Mesenchymal stem cell (in vitro differentiated cells and primary cell): Measurements from ENCODE around the gene APOA5.
A peak's percentile ranks its signal among the peaks of the same experiment; 100 is the strongest.

Experiments used
- DNase-seq: peaks from one replicate; pipeline ENCODE4 v3.0.0-alpha.2; 2013
- H2AFZ ChIP-seq: one replicate; pipeline ENCODE4 v1.6.1; 2013; ENCODE audit warnings: low read depth, mild to moderate bottlenecking, control low read depth, inconsistent platforms, low read length, moderate library complexity
- H2AK5ac ChIP-seq: 2 replicates; pipeline ENCODE4 v1.6.1; 2013; ENCODE audit warnings: low read length, moderate library complexity, mild to moderate bottlenecking, inconsistent platforms; ENCODE audit not compliant: severe bottlenecking
- H2BK120ac ChIP-seq: one replicate; pipeline ENCODE4 v1.6.1; 2013; ENCODE audit warnings: low read depth, mild to moderate bottlenecking, inconsistent platforms, low read length, moderate library complexity
- H2BK12ac ChIP-seq, 2 experiments: one replicate each; pipeline ENCODE4 v1.6.1; 2013; ENCODE audit warnings: inconsistent platforms in 2 of 2, low read length in 2 of 2, mild to moderate bottlenecking in 2 of 2, moderate library complexity in 2 of 2, control low read depth in 1 of 2
- H2BK15ac ChIP-seq: one replicate; pipeline ENCODE4 v1.6.1; 2013; ENCODE audit warnings: mild to moderate bottlenecking, low read depth, inconsistent platforms; ENCODE audit not compliant: poor library complexity, severe bottlenecking
- H2BK5ac ChIP-seq: 2 replicates; pipeline ENCODE4 v1.6.1; 2013; ENCODE audit warnings: low read depth, mild to moderate bottlenecking, low read length, control low read depth, inconsistent platforms; ENCODE audit not compliant: poor library complexity, severe bottlenecking
- H3K14ac ChIP-seq, 2 experiments: one replicate each; pipeline ENCODE4 v1.6.1; 2013; ENCODE audit warnings: inconsistent platforms in 2 of 2, low read length in 2 of 2, control low read depth in 1 of 2, mild to moderate bottlenecking in 1 of 2, moderate library complexity in 1 of 2
- H3K18ac ChIP-seq, 2 experiments: one replicate each; pipeline ENCODE4 v1.6.1; 2013; ENCODE audit warnings: inconsistent platforms in 2 of 2, low read length in 2 of 2, control low read depth in 1 of 2, low read depth in 1 of 2, mild to moderate bottlenecking in 1 of 2
- H3K23ac ChIP-seq, 2 experiments: one replicate each; pipeline ENCODE4 v1.6.1; 2013; ENCODE audit warnings: inconsistent platforms in 2 of 2, low read length in 2 of 2, mild to moderate bottlenecking in 2 of 2, moderate library complexity in 2 of 2, control low read depth in 1 of 2
- H3K27ac ChIP-seq: 2 replicates; pipeline ENCODE4 v1.5.1; 2013; ENCODE audit warnings: mild to moderate bottlenecking, moderate library complexity, low read length, control low read depth, inconsistent platforms; ENCODE audit not compliant: poor library complexity, severe bottlenecking
- H3K27me3 ChIP-seq, 2 experiments: 2 replicates each; pipeline versions ENCODE4 v1.6.1 to v1.7.0; 2013; ENCODE audit warnings: low read length in 2 of 2, mild to moderate bottlenecking in 2 of 2, moderate library complexity in 2 of 2, control low read depth in 1 of 2, inconsistent platforms in 1 of 2; ENCODE audit not compliant: control insufficient read depth in 1 of 2, insufficient read depth in 1 of 2
- H3K36me3 ChIP-seq, 2 experiments: 2 replicates each; pipeline versions ENCODE4 v1.6.1 to v1.7.0; 2013; ENCODE audit warnings: low read length in 2 of 2, control low read depth in 1 of 2, inconsistent platforms in 1 of 2, low read depth in 1 of 2, mild to moderate bottlenecking in 1 of 2; ENCODE audit not compliant: insufficient read depth in 2 of 2, control insufficient read depth in 1 of 2
- H3K4ac ChIP-seq, 2 experiments: one replicate each; pipeline ENCODE4 v1.6.1; 2013; ENCODE audit warnings: inconsistent platforms in 2 of 2, low read length in 2 of 2, mild to moderate bottlenecking in 2 of 2, moderate library complexity in 2 of 2, control low read depth in 1 of 2, low read depth in 1 of 2
- H3K4me1 ChIP-seq: 2 replicates; pipeline ENCODE4 v1.6.1; 2013; ENCODE audit warnings: low read depth, low read length, control low read depth; ENCODE audit not compliant: control insufficient read depth, insufficient read depth
- H3K4me2 ChIP-seq: 2 replicates; pipeline ENCODE4 v1.6.1; 2013; ENCODE audit warnings: low read length, mild to moderate bottlenecking, inconsistent platforms; ENCODE audit not compliant: poor library complexity, severe bottlenecking
- H3K4me3 ChIP-seq, 2 experiments: 2 replicates each; pipeline versions ENCODE4 v1.5.1 to v1.7.0; 2013; ENCODE audit warnings: low read length in 2 of 2, mild to moderate bottlenecking in 2 of 2, control low read depth in 1 of 2, low read depth in 1 of 2; ENCODE audit not compliant: insufficient read depth in 1 of 2
- H3K79me1 ChIP-seq: replicated peaks from 2 replicates; pipeline ENCODE4 v1.6.1; 2013; ENCODE audit warnings: mild to moderate bottlenecking, control low read depth, low read length, inconsistent platforms; ENCODE audit not compliant: poor library complexity, severe bottlenecking
- H3K9ac ChIP-seq: 2 replicates; pipeline ENCODE4 v1.7.0; 2013; ENCODE audit warnings: mild to moderate bottlenecking, low read length, moderate library complexity
- H3K9me3 ChIP-seq: 2 replicates; pipeline ENCODE4 v1.7.0; 2013; ENCODE audit warnings: mild to moderate bottlenecking, low read length; ENCODE audit not compliant: control insufficient read depth
- H4K8ac ChIP-seq: one replicate; pipeline ENCODE4 v1.6.1; 2013; ENCODE audit warnings: inconsistent platforms, mild to moderate bottlenecking, low read length, moderate library complexity
- H4K91ac ChIP-seq: one replicate; pipeline ENCODE4 v1.6.1; 2013; ENCODE audit warnings: mild to moderate bottlenecking, low read length, inconsistent platforms
- WGBS: methylation state at CpG from one replicate; pipeline ENCODE4 v1.1.7; 2013; ENCODE audit warnings: mixed read lengths; 5-methylcytosine and 5-hydroxymethylcytosine counted together

The APOA5 gene

GRCh38 chr11:116773203-116774097 is 18.2 kb downstream of the APOA5 start:
- peak overlapping the region; percentile 78 to 97 for H3K4me3 ChIP-seq
- H3K27me3 ChIP-seq = no peaks in the 10 kb centered on the region
- peak overlapping the region; percentile 27 for H2BK120ac ChIP-seq
- H3K4me1 ChIP-seq = peaks cover 6% of the 10 kb centered on the region
- no peak overlapping the region for H2AFZ ChIP-seq
- H2AK5ac ChIP-seq = no peak overlapping the region
- H3K9me3 ChIP-seq = no peaks in the 10 kb centered on the region
- H2BK5ac ChIP-seq = no peak overlapping the region
- under 1% methylated on average over 17 of the region's 25 CpGs for WGBS
- no peak overlapping the region for H3K23ac ChIP-seq
- H3K79me1 ChIP-seq = peaks cover 9% of the 10 kb centered on the region
- peak overlapping the region; percentile 55 for H3K4me2 ChIP-seq
- peak overlapping the region in 1 of 2 experiments; percentile 1 for H3K18ac ChIP-seq
- DNase-seq = no peak
- H2BK15ac ChIP-seq = peak overlapping the region; percentile 67
- peak overlapping the region; percentile 94 for H3K9ac ChIP-seq
- no peak overlapping the region for H3K4ac ChIP-seq
- H3K14ac ChIP-seq = no peak overlapping the region
- H4K8ac ChIP-seq = peak overlapping the region; percentile 75
- no peak overlapping the region for H2BK12ac ChIP-seq
- peaks cover 11 to 35% of the 10 kb centered on the region in 2 experiments for H3K36me3 ChIP-seq
- H4K91ac ChIP-seq = no peak overlapping the region
- peak overlapping the region; percentile 5 for H3K27ac ChIP-seq

GRCh38 chr11:116772443-116773202 is 19.1 kb downstream of the APOA5 start, which contains the start of gene BUD13:
Gene BUD13, minus strand, starts transcription at chr11:116772987. Its CDS starts 23 bp downstream, at chr11:116772964.
- peak within 1 kb of the TSS; percentile 37 to 93 for H3K4ac ChIP-seq
- peaks cover 6% of the 10 kb centered on the region for H3K4me1 ChIP-seq
- H3K79me1 ChIP-seq = peaks cover 10% of the 10 kb centered on the region
- peak within 1 kb of the TSS in 1 of 2 experiments; percentile 78 for H3K14ac ChIP-seq
- peak within 1 kb of the TSS; percentile 78 to 97 for H3K4me3 ChIP-seq
- peak within 1 kb of the TSS; percentile 98 for H4K8ac ChIP-seq
- WGBS = under 1% methylated on average over 54 of the region's 73 CpGs
- H3K18ac ChIP-seq = peak within 1 kb of the TSS; percentile 84 to 100
- H2BK120ac ChIP-seq = peak within 1 kb of the TSS; percentile 71
- H2BK5ac ChIP-seq = peak within 1 kb of the TSS; percentile 94
- H3K36me3 ChIP-seq = peaks cover 10 to 32% of the 10 kb centered on the region in 2 experiments
- peak within 1 kb of the TSS; percentile 94 for H3K9ac ChIP-seq
- peak within 1 kb of the TSS; percentile 93 for H2BK15ac ChIP-seq
- no peak within 1 kb of the TSS for H3K23ac ChIP-seq
- H2BK12ac ChIP-seq = peak within 1 kb of the TSS in 1 of 2 experiments; percentile 82
- H3K9me3 ChIP-seq = no peaks in the 10 kb centered on the region
- H3K4me2 ChIP-seq = peak within 1 kb of the TSS; percentile 88
- H3K27ac ChIP-seq = peak within 1 kb of the TSS; percentile 78
- peak within 1 kb of the TSS; percentile 87 for H2AFZ ChIP-seq
- peak; percentile 88 for DNase-seq
- H3K27me3 ChIP-seq = no peaks in the 10 kb centered on the region
- H2AK5ac ChIP-seq = no peak within 1 kb of the TSS
- peak within 1 kb of the TSS; percentile 98 for H4K91ac ChIP-seq

DNA sequence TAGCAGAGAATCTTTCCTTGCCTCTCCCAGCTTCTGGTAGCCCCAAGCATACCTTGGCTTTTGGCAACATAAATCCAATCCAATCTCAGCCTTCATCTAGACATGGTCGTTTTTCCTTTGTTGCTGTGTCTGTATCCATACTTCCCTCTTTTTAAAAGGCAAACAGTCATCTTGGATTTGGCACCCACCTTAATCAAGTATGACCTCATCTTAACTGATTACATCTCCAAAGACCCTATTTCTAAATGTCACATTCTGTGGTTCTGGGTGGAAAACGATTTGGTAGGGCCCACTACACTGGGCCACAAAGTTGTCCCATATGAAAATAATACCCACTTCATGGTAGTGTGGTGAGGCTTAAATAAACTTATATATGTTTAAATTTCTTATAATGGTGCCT is 19.7 kb downstream of the APOA5 start:
- H3K23ac ChIP-seq = no peak overlapping the region
- H3K4me2 ChIP-seq = peak overlapping the region; percentile 88
- H3K9me3 ChIP-seq = no peaks in the 10 kb centered on the region
- H3K4me3 ChIP-seq = peak overlapping the region in 1 of 2 experiments; percentile 97
- DNase-seq = peak; percentile 14
- no peak overlapping the region for H3K27ac ChIP-seq
- no peak overlapping the region for H2BK120ac ChIP-seq
- no peak overlapping the region for H3K14ac ChIP-seq
- H2AFZ ChIP-seq = no peak overlapping the region
- no peaks in the 10 kb centered on the region for H3K27me3 ChIP-seq
- no peak overlapping the region for H2BK15ac ChIP-seq
- no peak overlapping the region for H4K91ac ChIP-seq
- peak overlapping the region; percentile 94 for H3K9ac ChIP-seq
- 64% methylated on average over 1 of the region's 2 CpGs for WGBS
- no peak overlapping the region for H3K18ac ChIP-seq
- no peak overlapping the region for H3K4ac ChIP-seq
- H4K8ac ChIP-seq = no peak overlapping the region
- H3K79me1 ChIP-seq = peaks cover 12% of the 10 kb centered on the region
- H3K36me3 ChIP-seq = peaks cover 8 to 29% of the 10 kb centered on the region in 2 experiments
- H2AK5ac ChIP-seq = no peak overlapping the region
- H2BK12ac ChIP-seq = no peak overlapping the region
- H3K4me1 ChIP-seq = peaks cover 6% of the 10 kb centered on the region
- H2BK5ac ChIP-seq = no peak overlapping the region

GRCh38 chr11:116762132-116762531 is 29.5 kb downstream of the APOA5 start:
- H2BK12ac ChIP-seq = no peak overlapping the region
- no peak overlapping the region for H3K27ac ChIP-seq
- no peaks in the 10 kb centered on the region for H3K4me1 ChIP-seq
- no peak overlapping the region for H4K8ac ChIP-seq
- no peaks in the 10 kb centered on the region for H3K27me3 ChIP-seq
- no peak overlapping the region for H3K9ac ChIP-seq
- peaks cover 28% of the 10 kb centered on the region for H3K79me1 ChIP-seq
- no peak overlapping the region for H2BK5ac ChIP-seq
- no peak overlapping the region for H3K4ac ChIP-seq
- no peak for DNase-seq
- H2AFZ ChIP-seq = no peak overlapping the region
- H3K23ac ChIP-seq = no peak overlapping the region
- no peak overlapping the region for H2AK5ac ChIP-seq
- H3K18ac ChIP-seq = no peak overlapping the region
- no peak overlapping the region for H2BK120ac ChIP-seq
- H3K4me2 ChIP-seq = no peak overlapping the region
- no peak overlapping the region for H3K14ac ChIP-seq
- H2BK15ac ChIP-seq = no peak overlapping the region
- peaks cover 21 to 73% of the 10 kb centered on the region in 2 experiments for H3K36me3 ChIP-seq
- 95% methylated on average over 2 of the region's 2 CpGs for WGBS
- H4K91ac ChIP-seq = no peak overlapping the region
- no peak overlapping the region for H3K4me3 ChIP-seq
- H3K9me3 ChIP-seq = no peaks in the 10 kb centered on the region
